GM18870 (cell line): ENCODE measurements around the gene FAM229B.
"Not testable (repeated sequence)": the region's sequence is repeated elsewhere in the genome, so short reads cannot be mapped to it uniquely, and the experiment has no call there.

ENCODE experiments used
- ATAC-seq: cut with Tn5 transposase; IDR thresholded peaks from one replicate; pipeline ENCODE4 v1.9.1; 2021; ENCODE audit warnings: moderate library complexity; ENCODE audit not compliant: unreplicated experiment

The FAM229B gene, protein sequence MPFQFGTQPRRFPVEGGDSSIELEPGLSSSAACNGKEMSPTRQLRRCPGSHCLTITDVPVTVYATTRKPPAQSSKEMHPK

DNA sequence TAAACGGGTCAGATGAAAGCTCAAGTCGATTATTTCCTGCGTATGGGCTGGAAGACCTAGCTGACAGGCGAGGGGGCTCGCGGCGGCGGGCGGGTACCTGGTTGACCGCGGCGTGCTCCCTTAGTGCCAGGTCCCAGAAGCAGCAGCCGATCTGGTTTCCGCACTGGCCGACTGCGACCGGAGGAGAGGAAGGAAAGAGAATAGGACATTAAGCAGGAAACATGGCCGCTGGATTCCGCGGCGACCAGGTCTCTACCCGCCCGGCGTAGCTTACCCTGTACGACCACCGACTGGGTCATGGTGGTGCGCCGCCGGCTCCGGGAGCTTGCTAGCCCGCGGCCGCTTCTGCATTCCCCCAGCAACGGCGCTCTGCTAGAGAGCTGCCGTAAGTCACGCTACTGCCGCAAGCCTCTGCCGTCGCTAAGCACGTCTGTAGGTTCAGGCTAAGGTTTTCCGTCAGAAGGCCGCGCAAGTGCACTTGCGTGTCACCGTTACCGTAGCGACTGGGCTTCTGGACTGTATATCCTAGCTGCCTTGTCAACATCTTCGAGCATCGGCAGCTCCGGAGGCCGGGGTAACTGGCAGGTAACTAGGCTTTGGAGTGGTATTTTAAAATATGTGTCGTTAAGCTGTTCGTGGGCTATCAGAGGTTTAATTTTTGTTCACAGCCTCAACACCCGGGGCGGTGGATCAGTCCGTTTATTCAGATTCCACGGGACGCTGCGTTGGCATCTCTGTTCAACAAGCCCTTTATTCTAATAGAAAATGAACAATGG, at the start of gene FAM229B, which contains the start of gene TUBE1:
FAM229B (plus strand) TSS at position 456 of the 776 bp plus-strand sequence. CDS start 11,693 bp downstream, outside the sequence.
TUBE1 (minus strand) TSS at position 347 of the 776 bp plus-strand sequence; CDS start at position 299, 48 bp downstream.
- peak; percentile 98 for ATAC-seq

- no peak for ATAC-seq
These were observed 49.6 kb upstream of the FAM229B start for GRCh38 chr6:112037783-112038216.

- no peak for ATAC-seq
These were observed 49.1 kb upstream of the FAM229B start for GRCh38 chr6:112038268-112038667.

- ATAC-seq: no peak
These were observed 48.5 kb upstream of the FAM229B start for GRCh38 chr6:112038756-112039430.

DNA sequence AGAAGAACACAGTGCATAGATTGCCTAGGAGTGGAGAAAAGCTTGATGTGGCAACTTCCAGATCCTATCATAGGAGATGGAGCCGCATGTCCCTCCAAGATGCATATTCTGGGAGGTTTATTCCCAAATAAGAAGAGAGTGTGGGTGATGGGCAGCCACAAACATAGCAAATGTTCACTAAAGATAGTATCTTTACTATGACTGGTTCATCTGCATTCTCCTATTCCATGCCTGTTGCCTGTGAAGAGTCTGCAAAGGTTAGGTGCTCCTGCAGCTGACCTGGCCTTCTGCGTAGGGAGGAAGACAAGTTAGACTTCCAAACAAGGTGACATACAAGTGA, 48.0 kb upstream of the FAM229B start:
- no peak for ATAC-seq

DNA sequence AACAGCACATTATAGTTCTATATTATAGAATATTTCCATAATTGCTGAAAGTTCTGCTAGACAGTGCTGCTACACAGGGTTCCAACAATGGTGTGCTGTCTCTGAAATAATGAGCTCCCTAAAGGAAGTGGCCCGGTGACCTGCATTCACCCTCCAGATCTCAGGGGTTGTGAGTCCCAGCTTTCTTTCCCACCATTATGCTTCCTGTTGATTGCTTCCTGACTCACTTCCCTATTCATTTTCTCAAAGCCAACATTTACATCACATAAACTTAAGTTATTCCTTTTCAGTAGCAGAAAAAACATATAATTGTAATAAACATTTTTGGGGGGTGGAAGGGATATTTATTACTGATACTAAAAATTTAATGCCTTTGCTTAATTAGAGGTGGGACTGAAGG, 46.4 kb upstream of the FAM229B start:
- ATAC-seq: no peak

DNA sequence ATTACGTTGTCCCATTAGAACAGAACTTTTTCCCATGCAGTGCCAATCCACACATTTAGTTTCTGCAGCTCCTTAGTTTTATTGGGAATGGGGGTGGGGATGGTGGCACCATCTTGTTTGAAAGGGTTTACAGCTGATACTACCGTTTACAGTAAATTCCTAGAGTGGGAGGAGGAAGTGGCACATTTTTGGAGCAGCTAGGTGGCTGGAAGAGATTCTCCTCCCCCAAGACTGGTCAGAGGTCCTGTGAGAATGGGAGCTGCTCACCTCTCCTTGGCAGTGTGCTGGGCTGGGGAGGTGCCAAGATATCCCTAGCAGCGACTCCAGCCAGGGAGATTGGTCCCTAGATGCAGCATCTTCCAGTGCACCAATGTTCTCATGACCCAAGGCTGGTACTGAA, 45.9 kb upstream of the FAM229B start:
- no peak for ATAC-seq

GRCh38 chr6:112043032-112044007, 44.1 kb upstream of the FAM229B start:
- peak; percentile 90 for ATAC-seq

GRCh38 chr6:112044196-112044595, 43.2 kb upstream of the FAM229B start:
- no peak for ATAC-seq

GRCh38 chr6:112044856-112045255, 42.5 kb upstream of the FAM229B start:
- no peak for ATAC-seq

- not testable (repeated sequence) for ATAC-seq
These were observed 39.9 kb upstream of the FAM229B start for GRCh38 chr6:112047523-112047922.

GRCh38 chr6:112049026-112049799, 38.2 kb upstream of the FAM229B start:
- no peak for ATAC-seq

DNA sequence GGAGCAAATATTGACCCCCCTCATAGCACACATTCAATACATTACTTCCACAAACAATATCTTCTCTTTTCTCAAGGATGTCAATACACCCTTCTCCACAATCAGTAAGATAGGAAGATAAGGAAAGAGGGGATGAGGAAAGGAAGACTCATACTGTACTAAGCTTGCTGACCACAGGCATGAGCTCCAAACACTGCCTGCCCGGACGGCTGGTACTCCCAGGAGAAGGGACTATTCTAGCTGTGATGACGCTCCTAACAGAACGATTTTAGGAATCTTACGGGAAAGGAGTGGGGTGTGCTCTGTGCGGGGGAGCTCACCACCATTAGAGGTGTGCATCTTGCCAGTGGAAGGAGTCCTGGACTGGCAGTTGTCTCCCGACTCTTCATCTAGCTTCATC, 37.4 kb upstream of the FAM229B start:
- no peak for ATAC-seq

DNA sequence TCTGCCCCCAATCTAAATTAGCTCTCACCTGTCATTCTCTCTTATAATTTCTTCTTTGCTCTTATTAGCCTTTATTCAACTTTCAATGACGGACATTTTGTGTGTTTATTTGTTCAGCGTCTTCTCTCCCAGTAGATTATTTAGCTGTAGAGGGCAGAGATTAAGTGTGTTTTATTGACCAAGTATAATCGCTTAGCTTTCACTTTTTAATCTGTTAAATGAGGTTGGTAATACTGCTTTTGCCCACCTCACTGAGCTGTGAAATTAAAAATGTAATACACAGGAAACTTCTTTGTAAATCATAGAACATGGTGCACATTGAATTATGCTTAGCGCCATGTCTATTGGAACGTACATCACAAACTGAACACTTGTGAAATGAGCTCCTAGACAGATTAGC, 37.0 kb upstream of the FAM229B start:
- no peak for ATAC-seq

- ATAC-seq: not testable (repeated sequence)
These were observed 36.1 kb upstream of the FAM229B start for GRCh38 chr6:112051251-112051740.

- no peak for ATAC-seq
These were observed 33.4 kb upstream of the FAM229B start, which contains the start of gene CCN6 for GRCh38 chr6:112054001-112054400. TSS of gene CCN6 (plus strand) at chr6:112054104. CDS start at chr6:112054358, 254 bp downstream.

GRCh38 chr6:112054555-112055190, 32.7 kb upstream of the FAM229B start:
- no peak for ATAC-seq

GRCh38 chr6:112058243-112059032, 29.0 kb upstream of the FAM229B start:
- ATAC-seq: no peak

- ATAC-seq: no peak
These were observed 25.8 kb upstream of the FAM229B start for GRCh38 chr6:112061605-112062004.
